Measurements from ENCODE around the gene OOSP4B.

DNA sequence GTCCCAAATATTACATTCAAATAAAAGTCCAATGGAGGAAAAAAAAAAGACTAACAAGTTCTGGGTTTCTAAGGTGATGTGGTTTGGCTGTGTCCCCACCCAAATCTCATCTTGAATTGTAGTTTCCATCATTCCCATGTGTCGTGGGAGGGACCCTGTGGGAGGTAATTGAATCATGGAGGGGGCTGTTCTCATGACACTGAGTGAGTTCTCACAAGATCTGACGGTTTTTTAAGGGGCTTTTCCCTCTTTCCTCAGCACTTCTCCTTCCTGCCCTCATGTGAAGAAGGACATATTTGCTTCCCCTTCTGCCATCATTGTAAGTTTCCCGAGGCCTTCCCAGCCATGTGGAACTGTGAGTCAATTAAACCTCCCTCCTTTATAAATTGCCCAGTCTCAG is 63.6 kb downstream of the OOSP4B start:
- TF ChIP-seq, protein P1, sequence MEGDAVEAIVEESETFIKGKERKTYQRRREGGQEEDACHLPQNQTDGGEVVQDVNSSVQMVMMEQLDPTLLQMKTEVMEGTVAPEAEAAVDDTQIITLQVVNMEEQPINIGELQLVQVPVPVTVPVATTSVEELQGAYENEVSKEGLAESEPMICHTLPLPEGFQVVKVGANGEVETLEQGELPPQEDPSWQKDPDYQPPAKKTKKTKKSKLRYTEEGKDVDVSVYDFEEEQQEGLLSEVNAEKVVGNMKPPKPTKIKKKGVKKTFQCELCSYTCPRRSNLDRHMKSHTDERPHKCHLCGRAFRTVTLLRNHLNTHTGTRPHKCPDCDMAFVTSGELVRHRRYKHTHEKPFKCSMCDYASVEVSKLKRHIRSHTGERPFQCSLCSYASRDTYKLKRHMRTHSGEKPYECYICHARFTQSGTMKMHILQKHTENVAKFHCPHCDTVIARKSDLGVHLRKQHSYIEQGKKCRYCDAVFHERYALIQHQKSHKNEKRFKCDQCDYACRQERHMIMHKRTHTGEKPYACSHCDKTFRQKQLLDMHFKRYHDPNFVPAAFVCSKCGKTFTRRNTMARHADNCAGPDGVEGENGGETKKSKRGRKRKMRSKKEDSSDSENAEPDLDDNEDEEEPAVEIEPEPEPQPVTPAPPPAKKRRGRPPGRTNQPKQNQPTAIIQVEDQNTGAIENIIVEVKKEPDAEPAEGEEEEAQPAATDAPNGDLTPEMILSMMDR (IDR thresholded peaks at IDR 0.05; ENCODE audit: poor library complexity): no peak
- TF ChIP-seq EZH2 (IDR thresholded peaks at IDR 0.05; ENCODE audit: borderline replicate concordance): no peak
- TF ChIP-seq EZH2phosphoT487 (IDR thresholded peaks at IDR 0.05; ENCODE audit: low read depth, severe bottlenecking, unreplicated experiment): no peak
